ENCODE results near the gene ITGB5.

The ITGB5 gene

GRCh38 chr3:124893526-124893925 is 6.4 kb upstream of the ITGB5 start:
- no peak for DNase-seq (ENCODE audit: extremely low read depth, low read depth)
- no peak for TF ChIP-seq CTCF (IDR thresholded peaks at IDR 0.05; ENCODE audit: low read depth, low read length)

DNA sequence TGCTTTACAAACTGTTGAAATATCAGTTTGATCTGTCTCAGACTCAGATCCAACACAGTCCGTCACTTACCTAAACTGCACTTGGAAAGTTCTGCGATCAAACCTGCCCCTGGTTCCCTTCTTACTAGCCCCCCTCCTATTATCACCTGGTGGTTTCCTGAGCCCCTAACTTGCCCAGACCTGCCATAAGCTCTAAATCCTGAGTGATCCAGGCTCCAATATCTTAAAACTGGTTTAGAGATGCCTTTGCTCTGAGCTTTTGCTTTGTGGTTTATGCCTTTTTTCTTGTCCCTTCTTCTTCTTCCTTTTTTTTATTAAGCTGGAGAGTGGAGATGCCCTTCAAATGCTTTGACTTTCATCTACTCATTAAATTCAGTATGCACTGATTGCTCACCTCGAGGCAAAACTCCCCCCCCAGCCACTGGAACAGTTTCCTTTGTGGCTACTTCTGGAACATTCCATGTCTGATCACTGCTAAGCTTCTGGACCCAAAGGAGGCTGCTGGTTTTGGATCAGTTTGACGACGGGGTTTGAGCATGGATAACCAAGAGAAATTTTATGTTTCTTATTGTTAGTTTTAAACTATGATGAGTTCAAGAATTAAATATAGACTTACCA is 3.5 kb upstream of the ITGB5 start:
- no peak for TF ChIP-seq CTCF (IDR thresholded peaks at IDR 0.05; ENCODE audit: low read depth, low read length)
- DNase-seq (ENCODE audit: extremely low read depth, low read depth): no peak

DNA sequence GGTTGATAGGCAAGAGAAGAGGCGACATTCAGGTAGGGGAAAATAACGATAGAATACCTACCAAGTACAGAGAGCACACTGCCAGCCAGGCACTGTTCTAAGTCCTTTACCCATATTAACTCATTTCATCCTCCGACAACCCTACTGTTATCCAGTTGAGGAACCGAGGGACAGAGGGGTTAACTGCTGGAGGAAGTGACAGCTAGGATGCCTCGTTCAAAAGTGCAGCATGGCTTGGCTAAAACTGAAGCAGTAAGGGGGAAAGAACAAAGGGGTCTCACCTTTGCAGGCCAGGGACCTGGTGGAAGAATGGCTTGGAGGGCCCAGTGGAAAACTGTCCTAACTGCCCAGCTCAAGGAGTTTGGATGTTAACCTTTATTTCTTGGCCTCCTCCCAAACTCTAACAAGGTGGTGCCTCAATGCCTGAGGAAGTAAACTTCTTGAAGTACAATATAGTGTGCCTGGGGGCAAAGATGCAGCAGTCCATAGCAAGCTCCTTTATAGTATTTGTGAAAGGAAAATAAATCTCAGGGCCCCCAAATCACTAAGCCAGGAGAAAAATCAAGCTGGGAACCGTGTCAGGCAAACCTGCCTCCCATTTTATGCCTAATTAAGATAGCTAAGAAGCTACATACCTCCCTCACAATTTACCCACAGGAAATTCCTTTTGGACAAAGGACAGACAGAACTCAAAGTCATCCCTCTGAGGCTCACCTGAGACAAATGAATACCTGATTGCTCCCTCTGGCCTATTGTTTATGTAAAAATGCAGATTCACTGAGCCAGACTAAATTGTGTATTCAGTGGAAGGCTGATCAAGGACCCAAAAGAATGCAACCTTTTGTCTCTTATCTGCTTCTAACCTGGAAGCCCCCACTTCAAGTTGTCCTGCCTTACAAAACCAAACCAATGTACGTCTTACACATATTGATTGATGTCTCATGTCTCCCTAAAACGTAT is 1.6 kb upstream of the ITGB5 start:
- TF ChIP-seq CTCF (IDR thresholded peaks at IDR 0.05; ENCODE audit: low read depth, low read length): no peak
- no peak for DNase-seq (ENCODE audit: extremely low read depth, low read depth)

DNA sequence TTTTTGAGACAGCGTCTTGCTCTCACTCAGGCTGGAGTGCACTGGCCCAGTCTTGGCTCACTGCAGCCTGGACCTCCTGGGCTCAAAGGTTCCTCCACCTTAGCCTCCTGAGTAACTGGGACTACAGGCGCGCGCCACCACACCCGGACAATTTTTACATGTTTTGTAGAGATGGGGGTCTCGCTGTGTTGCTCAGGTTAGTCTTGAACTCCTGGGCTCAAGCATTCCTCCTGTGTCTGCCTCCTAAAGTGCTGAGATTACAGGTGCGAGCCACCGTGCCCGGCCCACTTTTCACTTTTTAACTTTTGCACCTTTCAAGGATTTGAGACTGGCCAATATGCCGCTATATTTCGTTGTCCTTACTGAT is 750 bp upstream of the ITGB5 start:
- DNase-seq (ENCODE audit: extremely low read depth, low read depth): no peak
- no peak for TF ChIP-seq CTCF (IDR thresholded peaks at IDR 0.05; ENCODE audit: low read depth, low read length)

DNA sequence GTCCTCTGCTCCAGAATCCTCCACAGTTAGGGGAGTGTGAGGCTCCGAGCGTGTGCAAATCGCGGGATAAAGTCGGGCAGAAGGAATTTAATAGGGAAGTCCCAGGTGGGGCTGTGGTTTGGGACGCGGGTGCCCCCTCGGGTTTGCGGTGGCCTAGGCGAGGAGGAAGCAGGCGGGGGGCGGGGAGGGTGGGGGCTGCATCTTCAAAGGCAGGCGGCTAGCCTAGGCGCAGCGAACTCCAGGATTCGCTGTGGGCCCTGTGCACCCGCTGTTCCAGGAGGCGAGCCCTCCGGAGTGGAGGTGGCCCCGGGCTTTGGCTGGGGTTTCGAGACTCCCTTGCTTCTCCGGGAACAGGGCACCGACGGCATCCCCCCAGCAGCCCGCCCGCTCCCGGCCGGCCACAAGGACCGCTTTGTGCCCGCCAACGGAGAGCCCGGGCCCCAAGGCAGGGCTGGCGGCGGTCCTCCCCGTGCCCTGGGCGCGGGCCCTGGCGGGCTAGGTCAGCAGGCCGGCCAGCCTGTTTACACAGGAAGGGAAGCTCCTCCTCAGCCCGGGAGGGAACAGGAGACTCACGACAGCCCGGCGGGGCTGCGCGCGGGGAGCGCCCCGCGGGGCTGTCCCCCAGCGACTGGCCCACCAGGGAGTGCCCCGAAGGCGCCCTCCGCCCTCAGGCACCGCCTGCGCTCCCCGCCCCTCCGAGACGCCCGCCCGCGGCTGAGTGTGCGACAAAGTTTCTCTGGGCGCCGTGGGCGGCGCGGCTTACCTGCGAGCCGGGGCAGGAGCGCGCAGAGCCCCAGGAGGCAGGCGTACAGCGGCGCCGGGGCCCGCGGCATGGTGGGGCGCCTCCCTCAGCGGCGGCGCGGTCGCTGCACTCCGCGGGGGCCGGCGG is 753 bp downstream of the ITGB5 start:
- no peak for DNase-seq (ENCODE audit: extremely low read depth, low read depth)
- no peak for TF ChIP-seq CTCF (IDR thresholded peaks at IDR 0.05; ENCODE audit: low read depth, low read length)

- DNase-seq (ENCODE audit: extremely low read depth, low read depth): no peak
- no peak for TF ChIP-seq CTCF (IDR thresholded peaks at IDR 0.05; ENCODE audit: low read depth, low read length)
Observed at GRCh38 chr3:124885466-124886167, 1.5 kb downstream of the ITGB5 start.
